Duodenal mucosa (tissue), 2 donors: Measurements from ENCODE around the gene FGF19.

ENCODE experiments used
- H3K27ac ChIP-seq: one replicate; pipeline ENCODE4 v1.7.0; 2013; ENCODE audit warnings: low read depth, low read length
- H3K27me3 ChIP-seq, 2 donors: one replicate each; pipeline ENCODE4 v1.7.0; 2013; ENCODE audit warnings: low read length in 2 of 2, control low read depth in 1 of 2; ENCODE audit not compliant: insufficient read depth in 2 of 2, control insufficient read depth in 1 of 2
- H3K36me3 ChIP-seq, 2 donors: one replicate each; pipeline ENCODE4 v1.7.0; 2013; ENCODE audit warnings: low read length in 2 of 2, control low read depth in 1 of 2; ENCODE audit not compliant: insufficient read depth in 2 of 2, control insufficient read depth in 1 of 2
- H3K4me1 ChIP-seq, 2 donors: one replicate each; pipeline ENCODE4 v1.7.0; 2013; ENCODE audit warnings: low read length in 2 of 2, control low read depth in 1 of 2; ENCODE audit not compliant: insufficient read depth in 2 of 2, control insufficient read depth in 1 of 2
- H3K4me3 ChIP-seq, 2 donors: one replicate each; pipeline ENCODE4 v1.7.0; 2013; ENCODE audit warnings: low read length in 2 of 2, low read depth in 1 of 2
- H3K9ac ChIP-seq, 2 donors: one replicate each; pipeline ENCODE4 v1.7.0; 2013; ENCODE audit warnings: low read length in 2 of 2, low read depth in 1 of 2
- H3K9me3 ChIP-seq, 2 donors: one replicate each; pipeline ENCODE4 v1.7.0; 2013; ENCODE audit warnings: low read length in 2 of 2, control low read depth in 1 of 2; ENCODE audit not compliant: control insufficient read depth in 1 of 2

The FGF19 gene

DNA sequence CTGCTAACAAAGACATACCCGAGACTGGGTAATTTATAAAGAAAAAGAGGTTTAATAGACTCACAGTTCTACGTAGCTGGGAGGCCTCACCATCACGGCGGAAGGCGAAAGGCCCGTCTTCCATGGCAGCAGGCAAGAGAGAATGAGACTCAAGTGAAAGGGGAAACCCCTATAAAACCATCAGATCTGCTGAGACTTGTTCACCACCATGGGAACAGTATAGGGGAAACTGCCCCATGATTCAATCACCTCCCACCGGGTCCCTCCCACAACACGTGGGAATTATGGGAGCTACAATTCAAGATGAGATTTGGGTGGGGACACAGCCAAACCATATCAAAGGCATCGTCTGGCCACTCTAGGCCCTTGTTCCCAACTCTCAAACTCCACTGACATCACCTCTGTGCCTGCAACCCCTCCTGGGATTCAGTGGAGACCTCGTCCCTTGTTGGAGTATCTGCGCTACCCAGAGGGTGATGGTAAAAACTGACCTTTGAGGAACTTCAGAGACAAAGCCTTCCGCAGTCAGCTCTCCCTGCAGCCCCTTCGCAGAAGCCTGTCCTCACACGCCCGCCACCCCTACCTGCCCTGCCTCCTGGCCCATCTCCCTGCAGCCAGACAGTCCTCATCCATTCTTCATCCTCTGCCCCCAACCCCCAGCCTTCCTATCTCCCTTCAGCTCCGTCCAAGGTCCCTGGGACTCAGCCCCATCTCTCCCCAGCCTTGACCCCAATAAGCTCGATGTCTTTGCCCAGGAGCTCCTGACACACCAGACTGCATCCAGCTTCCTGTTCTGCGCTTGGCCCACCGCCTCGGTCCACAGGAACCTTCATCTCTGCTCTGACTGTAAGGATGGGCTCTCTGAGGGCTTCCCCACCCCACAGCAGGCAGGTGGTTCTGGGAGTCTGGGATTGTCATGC, 47.0 kb downstream of the FGF19 start:
- Histone ChIP-seq H3K9ac (no peak overlapping the region), H3K9me3 (no peaks in the 10 kb centered on the region), H3K4me3 (no peak overlapping the region), H3K27me3 (no peaks in the 10 kb centered on the region), H3K27ac (no peak overlapping the region), H3K36me3 (peaks cover 0 to 20% of the 10 kb centered on the region in 2 donors), H3K4me1 (no peaks in the 10 kb centered on the region)

GRCh38 chr11:69655479-69656428, 48.1 kb downstream of the FGF19 start:
- Histone ChIP-seq H3K4me3 (no peak overlapping the region), H3K4me1 (no peaks in the 10 kb centered on the region), H3K27ac (no peak overlapping the region), H3K36me3 (peaks cover 0 to 31% of the 10 kb centered on the region in 2 donors), H3K9me3 (no peaks in the 10 kb centered on the region), H3K27me3 (no peaks in the 10 kb centered on the region), H3K9ac (no peak overlapping the region)

DNA sequence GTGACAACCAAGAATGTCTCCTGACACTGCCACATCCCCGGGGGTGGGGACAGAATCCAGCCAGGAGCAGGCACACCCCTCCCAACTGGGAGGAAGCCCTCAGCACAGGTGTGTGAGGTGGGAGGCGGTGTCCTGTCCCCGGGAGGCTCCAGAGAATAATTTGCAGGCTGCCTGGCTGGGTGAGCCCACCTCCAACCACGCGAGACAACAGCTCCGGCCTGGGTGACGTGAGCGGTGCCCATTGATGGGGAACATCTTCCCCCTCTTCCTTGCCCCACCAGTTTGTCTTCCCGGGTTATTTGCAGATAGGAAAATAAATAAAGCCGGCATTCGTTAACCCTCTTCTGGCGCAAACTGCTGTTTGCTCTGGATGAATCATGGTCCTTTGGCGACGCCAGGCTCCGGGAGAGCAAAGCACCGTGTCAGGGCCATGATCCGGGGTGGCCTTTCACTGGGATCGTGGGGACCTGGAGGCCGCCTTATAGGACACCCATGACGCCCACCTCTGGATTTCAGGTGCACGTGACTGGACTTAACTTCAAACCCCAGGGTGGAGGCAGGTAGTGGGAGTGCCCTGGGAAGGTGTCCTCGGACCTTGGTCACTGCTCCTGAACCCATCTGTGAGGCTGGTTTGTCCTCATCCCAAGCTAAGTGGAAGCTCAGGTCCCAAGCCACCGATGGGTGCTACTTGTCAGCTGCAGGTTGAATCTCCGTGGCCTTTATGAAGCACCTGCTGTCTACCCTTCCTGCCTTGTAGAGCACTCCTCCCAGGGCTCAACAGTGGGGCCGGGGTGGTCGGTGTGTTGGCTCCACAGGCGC, 49.0 kb downstream of the FGF19 start:
- Histone ChIP-seq H3K27ac (no peak overlapping the region), H3K27me3 (no peaks in the 10 kb centered on the region)

GRCh38 chr11:69654001-69654659, 49.7 kb downstream of the FGF19 start:
- no peak overlapping the region for H3K4me3 ChIP-seq
- no peaks in the 10 kb centered on the region for H3K9me3 ChIP-seq
- H3K4me1 ChIP-seq: no peaks in the 10 kb centered on the region
- H3K27me3 ChIP-seq: no peaks in the 10 kb centered on the region
- H3K36me3 ChIP-seq: peaks cover 4 to 47% of the 10 kb centered on the region in 2 donors
- H3K27ac ChIP-seq: no peak overlapping the region
- H3K9ac ChIP-seq: no peak overlapping the region

More for the DNA sequence above, 49.0 kb downstream of the FGF19 start:
- Histone ChIP-seq H3K4me1 (no peaks in the 10 kb centered on the region), H3K4me3 (no peak overlapping the region), H3K36me3 (peaks cover 2 to 39% of the 10 kb centered on the region in 2 donors), H3K9me3 (no peaks in the 10 kb centered on the region), H3K9ac (no peak overlapping the region)

GRCh38 chr11:69653406-69653960, 50.3 kb downstream of the FGF19 start:
- no peaks in the 10 kb centered on the region for H3K4me1 ChIP-seq
- no peak overlapping the region for H3K4me3 ChIP-seq
- no peak overlapping the region for H3K9ac ChIP-seq
- no peak overlapping the region for H3K27ac ChIP-seq
- no peaks in the 10 kb centered on the region for H3K9me3 ChIP-seq
- peaks cover 7 to 53% of the 10 kb centered on the region in 2 donors for H3K36me3 ChIP-seq
- no peaks in the 10 kb centered on the region for H3K27me3 ChIP-seq

DNA sequence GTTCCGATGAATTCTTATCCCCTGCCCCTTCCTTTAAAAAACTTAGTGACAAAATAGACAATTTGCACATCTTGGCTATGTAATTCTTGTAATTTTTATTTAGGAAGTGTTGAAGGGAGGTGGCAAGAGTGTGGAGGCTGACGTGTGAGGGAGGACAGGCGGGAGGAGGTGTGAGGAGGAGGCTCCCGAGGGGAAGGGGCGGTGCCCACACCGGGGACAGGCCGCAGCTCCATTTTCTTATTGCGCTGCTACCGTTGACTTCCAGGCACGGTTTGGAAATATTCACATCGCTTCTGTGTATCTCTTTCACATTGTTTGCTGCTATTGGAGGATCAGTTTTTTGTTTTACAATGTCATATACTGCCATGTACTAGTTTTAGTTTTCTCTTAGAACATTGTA, 50.8 kb downstream of the FGF19 start:
- peaks cover 12 to 56% of the 10 kb centered on the region in 2 donors for H3K36me3 ChIP-seq
- H3K27ac ChIP-seq: no peak overlapping the region
- no peaks in the 10 kb centered on the region for H3K9me3 ChIP-seq
- no peaks in the 10 kb centered on the region for H3K4me1 ChIP-seq
- no peak overlapping the region for H3K4me3 ChIP-seq
- H3K27me3 ChIP-seq: no peaks in the 10 kb centered on the region
- no peak overlapping the region for H3K9ac ChIP-seq

GRCh38 chr11:69651834-69652620, 51.8 kb downstream of the FGF19 start:
- H3K27me3 ChIP-seq: no peaks in the 10 kb centered on the region
- H3K9ac ChIP-seq: no peak overlapping the region
- H3K9me3 ChIP-seq: no peaks in the 10 kb centered on the region
- H3K4me3 ChIP-seq: no peak overlapping the region
- no peak overlapping the region for H3K27ac ChIP-seq
- H3K4me1 ChIP-seq: no peaks in the 10 kb centered on the region
- H3K36me3 ChIP-seq: peaks cover 14 to 65% of the 10 kb centered on the region in 2 donors

DNA sequence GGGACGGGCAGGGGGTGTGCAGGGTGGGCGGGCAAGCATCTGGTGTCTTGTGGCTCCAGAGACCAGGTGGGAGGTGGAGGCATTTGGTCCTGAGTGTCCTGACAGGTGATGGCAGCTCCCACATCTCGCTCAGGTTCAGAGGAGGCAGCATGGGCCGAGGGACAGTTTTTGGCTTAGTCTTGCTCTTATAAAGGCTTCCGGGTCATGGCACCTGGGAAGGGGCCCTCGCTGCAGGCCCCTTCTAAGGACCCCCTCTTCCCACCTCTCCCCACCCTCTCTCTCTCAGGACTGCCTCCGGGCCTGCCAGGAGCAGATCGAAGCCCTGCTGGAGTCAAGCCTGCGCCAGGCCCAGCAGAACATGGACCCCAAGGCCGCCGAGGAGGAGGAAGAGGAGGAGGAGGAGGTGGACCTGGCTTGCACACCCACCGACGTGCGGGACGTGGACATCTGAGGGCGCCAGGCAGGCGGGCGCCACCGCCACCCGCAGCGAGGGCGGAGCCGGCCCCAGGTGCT, 52.9 kb downstream of the FGF19 start:
- no peak overlapping the region for H3K4me3 ChIP-seq
- no peaks in the 10 kb centered on the region for H3K4me1 ChIP-seq
- no peaks in the 10 kb centered on the region for H3K27me3 ChIP-seq
- H3K9me3 ChIP-seq: no peaks in the 10 kb centered on the region
- no peak overlapping the region for H3K27ac ChIP-seq
- H3K9ac ChIP-seq: no peak overlapping the region
- peaks cover 14 to 72% of the 10 kb centered on the region in 2 donors for H3K36me3 ChIP-seq
